Smooth muscle cell (in vitro differentiated cells): ENCODE results near the gene MMP3. TPM values are rescaled to one million over a fixed set of nuclear protein-coding genes. Genes with fewer than 3 reads are reported as not detected.

ENCODE experiments used
- DNase-seq: peaks from one replicate; lab custom pipeline; 2025; ENCODE audit not compliant: unreplicated experiment; lab: John Stamatoyannopoulos, UW
- H2AFZ ChIP-seq: fragments of 200-600 bp; sonication (generic); 2 replicates; pipeline ENCODE4 v1.6.0; 2016; ENCODE audit warnings: antibody characterized with exemption, low read depth, mild to moderate bottlenecking
- H3F3A ChIP-seq: fragments of 200-600 bp; sonication (generic); 2 replicates; pipeline ENCODE4 v1.6.0; 2017; ENCODE audit warnings: antibody characterized with exemption, low read depth
- H3K27ac ChIP-seq: fragments of 200-600 bp; sonication (generic); 2 replicates; pipeline ENCODE4 v1.5.1; 2016; ENCODE audit warnings: low read depth, mild to moderate bottlenecking
- H3K27me3 ChIP-seq: fragments of 200-600 bp; sonication (generic); 2 replicates; pipeline ENCODE4 v1.6.1; 2016; ENCODE audit warnings: low read depth, mild to moderate bottlenecking
- H3K36me3 ChIP-seq: fragments of 200-600 bp; sonication (generic); 2 replicates; pipeline ENCODE4 v1.5.1; 2016; ENCODE audit warnings: low read depth
- H3K4me1 ChIP-seq: fragments of 200-600 bp; sonication (generic); 2 replicates; pipeline ENCODE4 v1.5.1; 2016; ENCODE audit warnings: low read depth
- H3K4me2 ChIP-seq: fragments of 200-600 bp; sonication (generic); 2 replicates; pipeline ENCODE4 v1.6.0; 2016; ENCODE audit warnings: mild to moderate bottlenecking
- H3K4me3 ChIP-seq: fragments of 200-600 bp; sonication (generic); 2 replicates; pipeline ENCODE4 v1.5.1; 2016; ENCODE audit warnings: mild to moderate bottlenecking
- H3K79me2 ChIP-seq: fragments of 200-600 bp; sonication (generic); 2 replicates; pipeline ENCODE4 v1.6.0; 2016; ENCODE audit warnings: low read depth, mild to moderate bottlenecking
- H3K9ac ChIP-seq: fragments of 200-600 bp; sonication (generic); 2 replicates; pipeline ENCODE4 v1.6.0; 2016; ENCODE audit warnings: low read depth
- H3K9me3 ChIP-seq: fragments of 200-600 bp; sonication (generic); replicated peaks from 2 replicates; pipeline ENCODE4 v1.5.1; 2016; ENCODE audit warnings: low read depth
- H4K20me1 ChIP-seq: fragments of 200-600 bp; sonication (generic); 2 replicates; pipeline ENCODE4 v1.6.0; 2016; ENCODE audit warnings: low read depth
- WGBS: methylation state at CpG from one replicate; pipeline ENCODE4 v1.1.7; 2016; ENCODE audit warnings: low lambda C conversion rate; 5-methylcytosine and 5-hydroxymethylcytosine counted together
- polyA plus RNA-seq: library from polyadenylated mRNA; unstranded; fragments of >200 nt; fragmentation: Nextera tagmentation; extraction: Ambion mirVana; gene quantifications from 2 replicates; pipeline ENCODE4 v1.2.1, GENCODE V29; 2016
- total RNA-seq: library from RNA; depleted of rRNA; stranded (reverse); fragments of >200 nt; gene quantifications from 2 replicates; pipeline ENCODE4 v1.2.3, GENCODE V29; 2014
- TF ChIP-seq, protein P1 (sequence below): fragments of 200-600 bp; sonication (generic); IDR thresholded peaks from 2 replicates; pipeline ENCODE4 v1.5.1; 2017; ENCODE audit warnings: borderline replicate concordance, mild to moderate bottlenecking, antibody characterized with exemption; ENCODE audit not compliant: insufficient read depth, poor library complexity, severe bottlenecking

Gene MMP3
- total and polyA plus RNA-seq, 2 experiments from 2014 or later = 2.0 to 4.3 TPM

DNA sequence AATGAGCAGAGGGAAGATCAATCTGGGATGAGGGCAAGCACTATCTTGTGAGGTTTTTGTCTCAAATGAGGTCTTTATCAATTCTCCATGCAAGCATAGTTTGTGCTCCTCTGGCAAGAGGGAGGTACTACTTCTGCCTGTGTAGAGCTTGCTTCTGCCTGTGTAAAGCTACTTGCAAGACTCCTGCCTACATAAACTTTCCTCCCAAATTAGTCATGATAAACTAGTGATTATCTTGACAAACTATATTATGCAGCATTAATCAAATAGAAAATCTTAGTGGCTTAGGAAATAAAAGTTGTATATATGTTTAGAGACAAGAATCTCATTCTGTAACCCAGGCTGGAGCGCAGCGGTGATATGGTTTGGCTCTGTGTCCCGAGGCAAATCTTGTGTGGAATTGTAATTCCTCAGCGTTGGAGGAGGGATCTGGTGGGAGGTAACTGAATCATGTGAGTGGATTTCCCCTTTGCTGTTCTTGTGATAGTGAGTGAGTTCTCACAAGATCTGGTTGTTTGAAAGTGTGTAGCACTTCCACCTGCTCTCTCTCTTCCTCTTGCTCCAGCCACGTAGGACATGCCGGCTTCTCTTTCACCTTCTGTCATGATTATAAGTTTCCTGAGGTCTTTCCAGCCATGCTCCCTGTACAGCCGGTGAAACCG is 54.9 kb downstream of the MMP3 start:
- H3F3A ChIP-seq = no peaks in the 10 kb centered on the region
- no peak overlapping the region for H3K9ac ChIP-seq
- H3K4me2 ChIP-seq = no peak overlapping the region
- 84% methylated on average over 8 of the region's 8 CpGs for WGBS
- H4K20me1 ChIP-seq = no peaks in the 10 kb centered on the region
- H2AFZ ChIP-seq = no peak overlapping the region
- H3K79me2 ChIP-seq = no peaks in the 10 kb centered on the region
- no peaks in the 10 kb centered on the region for H3K36me3 ChIP-seq
- no peak overlapping the region for H3K27ac ChIP-seq
- H3K4me1 ChIP-seq = no peaks in the 10 kb centered on the region
- TF ChIP-seq, protein P1, sequence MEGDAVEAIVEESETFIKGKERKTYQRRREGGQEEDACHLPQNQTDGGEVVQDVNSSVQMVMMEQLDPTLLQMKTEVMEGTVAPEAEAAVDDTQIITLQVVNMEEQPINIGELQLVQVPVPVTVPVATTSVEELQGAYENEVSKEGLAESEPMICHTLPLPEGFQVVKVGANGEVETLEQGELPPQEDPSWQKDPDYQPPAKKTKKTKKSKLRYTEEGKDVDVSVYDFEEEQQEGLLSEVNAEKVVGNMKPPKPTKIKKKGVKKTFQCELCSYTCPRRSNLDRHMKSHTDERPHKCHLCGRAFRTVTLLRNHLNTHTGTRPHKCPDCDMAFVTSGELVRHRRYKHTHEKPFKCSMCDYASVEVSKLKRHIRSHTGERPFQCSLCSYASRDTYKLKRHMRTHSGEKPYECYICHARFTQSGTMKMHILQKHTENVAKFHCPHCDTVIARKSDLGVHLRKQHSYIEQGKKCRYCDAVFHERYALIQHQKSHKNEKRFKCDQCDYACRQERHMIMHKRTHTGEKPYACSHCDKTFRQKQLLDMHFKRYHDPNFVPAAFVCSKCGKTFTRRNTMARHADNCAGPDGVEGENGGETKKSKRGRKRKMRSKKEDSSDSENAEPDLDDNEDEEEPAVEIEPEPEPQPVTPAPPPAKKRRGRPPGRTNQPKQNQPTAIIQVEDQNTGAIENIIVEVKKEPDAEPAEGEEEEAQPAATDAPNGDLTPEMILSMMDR = no peak
- no peaks in the 10 kb centered on the region for H3K27me3 ChIP-seq
- no peaks in the 10 kb centered on the region for H3K9me3 ChIP-seq
- no peak for DNase-seq
- H3K4me3 ChIP-seq = no peak overlapping the region

Other genes with a start within 250 kb of the MMP3 start
- 0.49 TPM in 1 of 2 replicates, not detected in the other for gene MMP20, start 218.3 kb downstream of the MMP3 start, total RNA-seq
- 0.46 and 0.87 TPM in 2 replicates for gene MMP20, start 218.3 kb downstream of the MMP3 start, polyA plus RNA-seq
- gene MMP27, start 137.8 kb downstream of the MMP3 start, total RNA-seq = not detected in 2 replicates
- not detected in 2 replicates for gene MMP27, start 137.8 kb downstream of the MMP3 start, polyA plus RNA-seq
- gene MMP8, start 118.7 kb downstream of the MMP3 start, total RNA-seq = 0.81 TPM in 1 of 2 replicates, not detected in the other
- gene MMP8, start 118.7 kb downstream of the MMP3 start, polyA plus RNA-seq = not detected in 2 replicates
- 4.0 and 7.3 TPM in 2 replicates for gene MMP10, start 63.0 kb downstream of the MMP3 start, total RNA-seq
- 1.1 and 6.7 TPM in 2 replicates for gene MMP10, start 63.0 kb downstream of the MMP3 start, polyA plus RNA-seq
- 27.8 and 38.3 TPM in 2 replicates for gene MMP1, start 45.4 kb downstream of the MMP3 start, total RNA-seq
- gene MMP1, start 45.4 kb downstream of the MMP3 start, polyA plus RNA-seq = 9.1 and 24.0 TPM in 2 replicates
- 7.7 and 10.7 TPM in 2 replicates for gene MMP12, start 31.4 kb upstream of the MMP3 start, total RNA-seq
- gene MMP12, start 31.4 kb upstream of the MMP3 start, polyA plus RNA-seq = 0.62 and 6.0 TPM in 2 replicates
- 2.0 and 3.0 TPM in 2 replicates for gene MMP13, start 112.1 kb upstream of the MMP3 start, total RNA-seq
- 0.72 and 1.1 TPM in 2 replicates for gene MMP13, start 112.1 kb upstream of the MMP3 start, polyA plus RNA-seq
- 88.1 and 119 TPM in 2 replicates for gene DCUN1D5, start 248.6 kb upstream of the MMP3 start, total RNA-seq
- 69.9 and 72.0 TPM in 2 replicates for gene DCUN1D5, start 248.6 kb upstream of the MMP3 start, polyA plus RNA-seq